ENCODE results near the gene HOXA13.

Gene HOXA13

GRCh38 chr7:27150568-27151340 lies 49.1 kb downstream of the HOXA13 start:
- peak overlapping the region; percentile 59 for H3K4me3 ChIP-seq (ENCODE audit: low read depth, low read length)
- CTCF ChIA-PET: interaction anchor here (0.5 to 4.3 kb wide), 24 partner anchors 8 to 1304 kb away, joined by 3 to 50 read pairs (median 4); partner anchors contain the start of gene HOXA4
- POLR2A ChIA-PET: interaction anchor here (0.6 to 5.6 kb wide), 11 partner anchors 11 to 775 kb away, joined by 3 to 42 read pairs (median 9); partner anchors contain the start of genes HOXA10, HOXA11, HOXA4 and HOXA9
- peaks cover 11% of the 10 kb centered on the region for H3K4me1 ChIP-seq (ENCODE audit: control insufficient read depth, insufficient read depth, low read length)
- H3K27ac ChIP-seq (ENCODE audit: extremely low read depth, low read depth, low read length): peak overlapping the region; percentile 99
- H3K9me3 ChIP-seq (ENCODE audit: control insufficient read depth, insufficient read depth, low read depth, low read length): no peaks in the 10 kb centered on the region
- peaks cover 0 to 41% of the 10 kb centered on the region in 2 experiments; a peak in 2 of 3 replicates for H3K36me3 ChIP-seq (ENCODE audit: control insufficient read depth in 2 of 2, insufficient read depth in 1 of 2, low read length in 2 of 2)
- TF ChIP-seq PBX3 (CRISPR knock-in tag; IDR thresholded peaks at IDR 0.05): peak; percentile 60; the same call in 1 of the 2 replicates
- peak; percentile 72; the same call in 1 of the 2 replicates for TF ChIP-seq ZNF76 (tag by site-specific recombination; IDR thresholded peaks at IDR 0.05; ENCODE audit: borderline replicate concordance, low read depth)
- peak; percentile 48 for TF ChIP-seq YY2 (tag by site-specific recombination; IDR thresholded peaks at IDR 0.05)
- TF ChIP-seq ZBTB48 (tag by site-specific recombination; IDR thresholded peaks at IDR 0.05): no peak
- 0 out of 2 replicates have a peak, but pooled peaks have one; percentile 37 for TF ChIP-seq ZEB2 (tag by site-specific recombination; IDR thresholded peaks at IDR 0.05)
- TF ChIP-seq, protein P1, sequence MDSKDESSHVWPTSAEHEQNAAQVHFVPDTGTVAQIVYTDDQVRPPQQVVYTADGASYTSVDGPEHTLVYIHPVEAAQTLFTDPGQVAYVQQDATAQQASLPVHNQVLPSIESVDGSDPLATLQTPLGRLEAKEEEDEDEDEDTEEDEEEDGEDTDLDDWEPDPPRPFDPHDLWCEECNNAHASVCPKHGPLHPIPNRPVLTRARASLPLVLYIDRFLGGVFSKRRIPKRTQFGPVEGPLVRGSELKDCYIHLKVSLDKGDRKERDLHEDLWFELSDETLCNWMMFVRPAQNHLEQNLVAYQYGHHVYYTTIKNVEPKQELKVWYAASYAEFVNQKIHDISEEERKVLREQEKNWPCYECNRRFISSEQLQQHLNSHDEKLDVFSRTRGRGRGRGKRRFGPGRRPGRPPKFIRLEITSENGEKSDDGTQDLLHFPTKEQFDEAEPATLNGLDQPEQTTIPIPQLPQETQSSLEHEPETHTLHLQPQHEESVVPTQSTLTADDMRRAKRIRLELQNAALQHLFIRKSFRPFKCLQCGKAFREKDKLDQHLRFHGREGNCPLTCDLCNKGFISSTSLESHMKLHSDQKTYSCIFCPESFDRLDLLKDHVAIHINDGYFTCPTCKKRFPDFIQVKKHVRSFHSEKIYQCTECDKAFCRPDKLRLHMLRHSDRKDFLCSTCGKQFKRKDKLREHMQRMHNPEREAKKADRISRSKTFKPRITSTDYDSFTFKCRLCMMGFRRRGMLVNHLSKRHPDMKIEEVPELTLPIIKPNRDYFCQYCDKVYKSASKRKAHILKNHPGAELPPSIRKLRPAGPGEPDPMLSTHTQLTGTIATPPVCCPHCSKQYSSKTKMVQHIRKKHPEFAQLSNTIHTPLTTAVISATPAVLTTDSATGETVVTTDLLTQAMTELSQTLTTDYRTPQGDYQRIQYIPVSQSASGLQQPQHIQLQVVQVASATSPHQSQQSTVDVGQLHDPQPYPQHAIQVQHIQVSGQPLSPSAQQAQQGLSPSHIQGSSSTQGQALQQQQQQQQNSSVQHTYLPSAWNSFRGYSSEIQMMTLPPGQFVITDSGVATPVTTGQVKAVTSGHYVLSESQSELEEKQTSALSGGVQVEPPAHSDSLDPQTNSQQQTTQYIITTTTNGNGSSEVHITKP (tag by site-specific recombination; IDR thresholded peaks at IDR 0.05): peak; percentile 25; the same call in 1 of the 2 replicates
- TF ChIP-seq ZNF335 (tag by site-specific recombination; conservative IDR thresholded peaks at IDR 0.05): 0 out of 2 replicates have a peak, but pooled peaks have one; percentile 39
- 0 out of 2 replicates have a peak, but pooled peaks have one; percentile 74 for TF ChIP-seq HOXC10 (CRISPR knock-in tag; IDR thresholded peaks at IDR 0.05)
- TF ChIP-seq ZNF324 (tag by site-specific recombination; IDR thresholded peaks at IDR 0.05): no peak
- TF ChIP-seq YY1 (tag by site-specific recombination; IDR thresholded peaks at IDR 0.05): peak; percentile 40; the same call in 1 of the 2 replicates
- peak; percentile 18; the same call in 1 of the 2 replicates for TF ChIP-seq KLF10 (tag by site-specific recombination; IDR thresholded peaks at IDR 0.05)
- peak; percentile 33 for TF ChIP-seq SP2 (tag by site-specific recombination; IDR thresholded peaks at IDR 0.05)
- TF ChIP-seq FEZF1 (tag by site-specific recombination; IDR thresholded peaks at IDR 0.05): peak; percentile 20; the same call in 1 of the 2 replicates
- peak; percentile 32; the same call in 1 of the 2 replicates for TF ChIP-seq BCL11A (tag by site-specific recombination; IDR thresholded peaks at IDR 0.05; ENCODE audit: low read depth)
- no peak for TF ChIP-seq ZNF157 (tag by site-specific recombination; IDR thresholded peaks at IDR 0.05)
- TF ChIP-seq SP3 (tag by site-specific recombination; IDR thresholded peaks at IDR 0.05): no peak
- TF ChIP-seq ZNF473 (tag by site-specific recombination; IDR thresholded peaks at IDR 0.05): no peak
- peak; percentile 79 for TF ChIP-seq ZBTB26 (tag by site-specific recombination; optimal IDR thresholded peaks at IDR 0.05)
- peak; percentile 40; the same call in 1 of the 2 replicates for TF ChIP-seq ZBTB17 (tag by site-specific recombination; IDR thresholded peaks at IDR 0.05)
- TF ChIP-seq ZNF138 (tag by site-specific recombination; IDR thresholded peaks at IDR 0.05; ENCODE audit: borderline replicate concordance): no peak
- TF ChIP-seq ZNF549 (tag by site-specific recombination; IDR thresholded peaks at IDR 0.05): no peak
- TF ChIP-seq, protein P2, sequence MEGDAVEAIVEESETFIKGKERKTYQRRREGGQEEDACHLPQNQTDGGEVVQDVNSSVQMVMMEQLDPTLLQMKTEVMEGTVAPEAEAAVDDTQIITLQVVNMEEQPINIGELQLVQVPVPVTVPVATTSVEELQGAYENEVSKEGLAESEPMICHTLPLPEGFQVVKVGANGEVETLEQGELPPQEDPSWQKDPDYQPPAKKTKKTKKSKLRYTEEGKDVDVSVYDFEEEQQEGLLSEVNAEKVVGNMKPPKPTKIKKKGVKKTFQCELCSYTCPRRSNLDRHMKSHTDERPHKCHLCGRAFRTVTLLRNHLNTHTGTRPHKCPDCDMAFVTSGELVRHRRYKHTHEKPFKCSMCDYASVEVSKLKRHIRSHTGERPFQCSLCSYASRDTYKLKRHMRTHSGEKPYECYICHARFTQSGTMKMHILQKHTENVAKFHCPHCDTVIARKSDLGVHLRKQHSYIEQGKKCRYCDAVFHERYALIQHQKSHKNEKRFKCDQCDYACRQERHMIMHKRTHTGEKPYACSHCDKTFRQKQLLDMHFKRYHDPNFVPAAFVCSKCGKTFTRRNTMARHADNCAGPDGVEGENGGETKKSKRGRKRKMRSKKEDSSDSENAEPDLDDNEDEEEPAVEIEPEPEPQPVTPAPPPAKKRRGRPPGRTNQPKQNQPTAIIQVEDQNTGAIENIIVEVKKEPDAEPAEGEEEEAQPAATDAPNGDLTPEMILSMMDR (tag by site-specific recombination; IDR thresholded peaks at IDR 0.05): peak; percentile 87
- TF ChIP-seq, protein P3, sequence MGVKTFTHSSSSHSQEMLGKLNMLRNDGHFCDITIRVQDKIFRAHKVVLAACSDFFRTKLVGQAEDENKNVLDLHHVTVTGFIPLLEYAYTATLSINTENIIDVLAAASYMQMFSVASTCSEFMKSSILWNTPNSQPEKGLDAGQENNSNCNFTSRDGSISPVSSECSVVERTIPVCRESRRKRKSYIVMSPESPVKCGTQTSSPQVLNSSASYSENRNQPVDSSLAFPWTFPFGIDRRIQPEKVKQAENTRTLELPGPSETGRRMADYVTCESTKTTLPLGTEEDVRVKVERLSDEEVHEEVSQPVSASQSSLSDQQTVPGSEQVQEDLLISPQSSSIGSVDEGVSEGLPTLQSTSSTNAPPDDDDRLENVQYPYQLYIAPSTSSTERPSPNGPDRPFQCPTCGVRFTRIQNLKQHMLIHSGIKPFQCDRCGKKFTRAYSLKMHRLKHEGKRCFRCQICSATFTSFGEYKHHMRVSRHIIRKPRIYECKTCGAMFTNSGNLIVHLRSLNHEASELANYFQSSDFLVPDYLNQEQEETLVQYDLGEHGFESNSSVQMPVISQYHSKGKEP (tag by site-specific recombination; IDR thresholded peaks at IDR 0.05): 0 out of 2 replicates have a peak, but pooled peaks have one; percentile 24
- peak; percentile 66 for TF ChIP-seq ZFP37 (tag by site-specific recombination; IDR thresholded peaks at IDR 0.05)
- peak; percentile 77; the same call in 1 of the 2 replicates for TF ChIP-seq MEIS1 (CRISPR knock-in tag; IDR thresholded peaks at IDR 0.05; ENCODE audit: borderline replicate concordance)
- peak; percentile 52; the same call in 1 of the 2 replicates for TF ChIP-seq ZNF629 (tag by site-specific recombination; IDR thresholded peaks at IDR 0.05)
- TF ChIP-seq GLIS2 (tag by site-specific recombination; IDR thresholded peaks at IDR 0.05): peak; percentile 45
- 0 out of 2 replicates have a peak, but pooled peaks have one; percentile 12 for TF ChIP-seq ZNF623 (tag by site-specific recombination; IDR thresholded peaks at IDR 0.05)
